ENCODE results near the gene ATP8A2. TPM values are rescaled to one million over a fixed set of nuclear protein-coding genes. Genes with fewer than 3 reads are reported as not detected.

The ATP8A2 gene
- total RNA-seq, 1 experiment from 2014 or later: 0.34 TPM

GRCh38 chr13:25692099-25692498 is 320.3 kb downstream of the ATP8A2 start:
- DNase-seq: peak; percentile 96 to 97
- H3K27me3 ChIP-seq: no peaks in the 10 kb centered on the region
- no peaks in the 10 kb centered on the region for H3K9me3 ChIP-seq (replicated peaks)
- no peaks in the 10 kb centered on the region for H3K36me3 ChIP-seq
- peak overlapping the region; percentile 83 for H3K27ac ChIP-seq
- peak overlapping the region; percentile 39 for H3K4me3 ChIP-seq
- H3K4me1 ChIP-seq: peaks cover 57% of the 10 kb centered on the region

- Histone ChIP-seq H3K4me3 (no peak overlapping the region), H3K4me1 (peaks cover 4% of the 10 kb centered on the region; the same call in 1 of the 2 replicates), H3K27ac (no peak overlapping the region), H3K36me3 (no peaks in the 10 kb centered on the region), H3K9me3 (replicated peaks) (no peaks in the 10 kb centered on the region), H3K27me3 (no peaks in the 10 kb centered on the region)
- no peak for DNase-seq
Measured at GRCh38 chr13:25699056-25699455, 327.3 kb downstream of the ATP8A2 start.

- Histone ChIP-seq H3K36me3 (no peaks in the 10 kb centered on the region), H3K27me3 (no peaks in the 10 kb centered on the region), H3K9me3 (replicated peaks) (no peaks in the 10 kb centered on the region), H3K4me1 (peaks cover 4% of the 10 kb centered on the region; the same call in 1 of the 2 replicates), H3K4me3 (no peak overlapping the region), H3K27ac (no peak overlapping the region)
- DNase-seq: no peak
Measured at GRCh38 chr13:25699600-25699999, 327.8 kb downstream of the ATP8A2 start.

GRCh38 chr13:25701304-25701703 is 329.5 kb downstream of the ATP8A2 start:
- DNase-seq: no peak
- no peaks in the 10 kb centered on the region for H3K36me3 ChIP-seq
- H3K4me1 ChIP-seq: peaks cover 4% of the 10 kb centered on the region; the same call in 1 of the 2 replicates
- H3K9me3 ChIP-seq (replicated peaks): no peaks in the 10 kb centered on the region
- H3K4me3 ChIP-seq: no peak overlapping the region
- H3K27ac ChIP-seq: no peak overlapping the region
- H3K27me3 ChIP-seq: no peaks in the 10 kb centered on the region

DNA sequence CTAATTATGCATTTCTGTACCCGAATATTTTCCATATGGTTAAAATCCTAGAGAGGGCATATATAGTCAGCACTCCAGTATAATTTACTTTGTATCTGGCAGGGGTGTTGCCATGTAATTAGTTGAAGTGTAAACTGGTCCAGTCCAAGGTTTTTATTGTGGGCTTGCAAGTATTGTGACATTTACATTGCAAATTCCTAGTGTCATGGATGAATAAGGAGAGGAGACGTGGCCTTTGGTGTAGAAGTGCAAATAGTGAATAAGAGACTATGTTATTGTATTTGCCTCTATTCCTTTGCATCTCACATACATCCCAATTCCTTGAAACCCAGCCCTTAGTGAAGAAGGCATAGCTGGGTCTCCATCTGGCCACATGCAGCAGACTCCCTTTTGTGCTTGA is 330.6 kb downstream of the ATP8A2 start:
- H3K27me3 ChIP-seq: no peaks in the 10 kb centered on the region
- H3K4me1 ChIP-seq: peaks cover under 1% of the 10 kb centered on the region; the same call in 1 of the 2 replicates
- H3K36me3 ChIP-seq: no peaks in the 10 kb centered on the region
- H3K27ac ChIP-seq: no peak overlapping the region
- no peak for DNase-seq
- no peak overlapping the region for H3K4me3 ChIP-seq
- no peaks in the 10 kb centered on the region for H3K9me3 ChIP-seq (replicated peaks)

GRCh38 chr13:25707726-25708125 is 336.0 kb downstream of the ATP8A2 start:
- peaks cover 5% of the 10 kb centered on the region for H3K4me1 ChIP-seq
- no peak overlapping the region for H3K27ac ChIP-seq
- H3K4me3 ChIP-seq: no peak overlapping the region
- DNase-seq: no peak
- H3K27me3 ChIP-seq: no peaks in the 10 kb centered on the region
- H3K9me3 ChIP-seq (replicated peaks): no peaks in the 10 kb centered on the region
- H3K36me3 ChIP-seq: no peaks in the 10 kb centered on the region

- peaks cover 5% of the 10 kb centered on the region for H3K4me1 ChIP-seq
- H3K27ac ChIP-seq: no peak overlapping the region
- no peak for DNase-seq
- no peaks in the 10 kb centered on the region for H3K27me3 ChIP-seq
- no peak overlapping the region for H3K4me3 ChIP-seq
- H3K9me3 ChIP-seq (replicated peaks): no peaks in the 10 kb centered on the region
- H3K36me3 ChIP-seq: no peaks in the 10 kb centered on the region
Measured at GRCh38 chr13:25708268-25708667, 336.5 kb downstream of the ATP8A2 start.

GRCh38 chr13:25709088-25709487 is 337.3 kb downstream of the ATP8A2 start:
- Histone ChIP-seq H3K27me3 (no peaks in the 10 kb centered on the region), H3K9me3 (replicated peaks) (no peaks in the 10 kb centered on the region), H3K4me1 (peaks cover 5% of the 10 kb centered on the region), H3K27ac (no peak overlapping the region), H3K36me3 (no peaks in the 10 kb centered on the region), H3K4me3 (no peak overlapping the region)
- DNase-seq: no peak

GRCh38 chr13:25715760-25716159 is 344.0 kb downstream of the ATP8A2 start:
- H3K27me3 ChIP-seq: no peaks in the 10 kb centered on the region
- H3K27ac ChIP-seq: no peak overlapping the region
- H3K4me1 ChIP-seq: no peaks in the 10 kb centered on the region; the same call in 1 of the 2 replicates
- H3K4me3 ChIP-seq: no peak overlapping the region
- H3K9me3 ChIP-seq (replicated peaks): no peaks in the 10 kb centered on the region
- H3K36me3 ChIP-seq: no peaks in the 10 kb centered on the region
- DNase-seq: no peak

GRCh38 chr13:25717666-25718197 is 346.0 kb downstream of the ATP8A2 start:
- H3K27ac ChIP-seq: no peak overlapping the region
- H3K36me3 ChIP-seq: no peaks in the 10 kb centered on the region
- no peaks in the 10 kb centered on the region for H3K4me1 ChIP-seq
- H3K4me3 ChIP-seq: no peak overlapping the region
- no peaks in the 10 kb centered on the region for H3K27me3 ChIP-seq
- DNase-seq: no peak
- H3K9me3 ChIP-seq (replicated peaks): no peaks in the 10 kb centered on the region

- no peaks in the 10 kb centered on the region for H3K4me1 ChIP-seq
- no peak overlapping the region for H3K4me3 ChIP-seq
- H3K27ac ChIP-seq: no peak overlapping the region
- no peaks in the 10 kb centered on the region for H3K36me3 ChIP-seq
- H3K27me3 ChIP-seq: no peaks in the 10 kb centered on the region
- no peak for DNase-seq
- H3K9me3 ChIP-seq (replicated peaks): no peaks in the 10 kb centered on the region; the same call in 1 of the 2 replicates
Measured at GRCh38 chr13:25719666-25720065, 347.9 kb downstream of the ATP8A2 start.

DNA sequence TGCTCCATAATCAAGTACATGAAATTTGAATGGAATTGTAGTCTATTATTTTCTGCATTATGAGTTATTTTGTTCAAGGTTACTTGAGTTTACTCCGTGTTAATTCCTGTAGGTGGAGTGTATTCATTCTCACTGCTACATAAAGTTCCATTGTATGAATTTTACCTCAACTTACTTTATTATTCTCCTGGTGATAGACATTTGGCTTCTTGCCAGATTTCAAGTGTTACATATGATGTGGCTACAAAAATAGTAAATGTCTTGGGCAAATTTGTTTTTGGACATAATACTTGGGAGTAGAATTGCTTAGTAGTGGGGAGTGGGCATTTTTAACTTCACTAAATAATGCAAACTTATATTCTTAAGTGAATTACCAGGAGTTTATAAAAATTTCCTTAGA is 351.1 kb downstream of the ATP8A2 start:
- Histone ChIP-seq H3K4me3 (no peak overlapping the region), H3K4me1 (no peaks in the 10 kb centered on the region), H3K27ac (no peak overlapping the region), H3K36me3 (no peaks in the 10 kb centered on the region), H3K27me3 (no peaks in the 10 kb centered on the region), H3K9me3 (replicated peaks) (no peaks in the 10 kb centered on the region; the same call in 1 of the 2 replicates)
- DNase-seq: no peak

DNA sequence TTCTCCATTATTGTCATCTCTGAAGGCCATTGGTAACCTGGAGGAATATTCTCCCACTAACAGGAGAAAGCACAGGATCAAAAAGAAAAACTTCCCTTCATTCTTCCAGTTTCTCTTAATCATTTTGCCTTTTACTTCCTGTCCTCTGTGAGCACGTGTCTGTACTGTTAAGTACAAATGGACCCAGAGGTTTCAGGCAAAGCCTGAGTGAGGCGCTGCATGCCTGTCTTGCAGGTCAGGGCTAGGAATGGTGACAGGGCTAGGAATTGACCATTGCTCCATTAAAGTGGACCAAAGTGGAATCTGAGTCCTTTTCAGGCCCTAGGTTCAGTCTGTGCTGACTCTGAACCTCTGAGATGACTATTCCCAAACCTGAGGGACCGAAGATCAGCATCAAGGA is 353.3 kb downstream of the ATP8A2 start:
- DNase-seq: no peak
- Histone ChIP-seq H3K27ac (no peak overlapping the region), H3K4me3 (no peak overlapping the region), H3K9me3 (replicated peaks) (no peaks in the 10 kb centered on the region; the same call in 1 of the 2 replicates), H3K4me1 (no peaks in the 10 kb centered on the region), H3K27me3 (no peaks in the 10 kb centered on the region), H3K36me3 (no peaks in the 10 kb centered on the region)

DNA sequence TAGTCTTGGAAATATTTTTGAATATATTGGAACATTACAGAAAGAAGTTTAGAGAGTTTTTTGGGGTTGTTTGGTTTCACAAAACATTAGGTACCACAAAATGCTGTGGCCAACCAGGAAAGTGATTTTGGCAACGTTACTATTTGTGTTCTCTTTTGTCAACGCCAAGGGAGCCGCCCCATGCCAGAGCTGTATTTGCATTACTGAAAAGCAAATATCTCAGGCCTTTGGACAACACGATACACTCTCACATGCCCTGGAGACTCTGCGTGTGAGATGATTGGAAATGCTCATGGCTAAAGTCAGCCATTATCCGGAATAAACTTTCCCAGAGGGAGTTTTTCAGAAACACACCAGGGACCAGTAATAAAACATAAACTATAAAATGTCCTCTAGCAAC is 355.5 kb downstream of the ATP8A2 start:
- peaks cover 18% of the 10 kb centered on the region for H3K4me1 ChIP-seq
- DNase-seq: no peak
- no peaks in the 10 kb centered on the region for H3K27me3 ChIP-seq
- H3K27ac ChIP-seq: no peak overlapping the region
- no peak overlapping the region for H3K4me3 ChIP-seq
- H3K36me3 ChIP-seq: no peaks in the 10 kb centered on the region
- H3K9me3 ChIP-seq (replicated peaks): no peaks in the 10 kb centered on the region; the same call in 1 of the 2 replicates

DNA sequence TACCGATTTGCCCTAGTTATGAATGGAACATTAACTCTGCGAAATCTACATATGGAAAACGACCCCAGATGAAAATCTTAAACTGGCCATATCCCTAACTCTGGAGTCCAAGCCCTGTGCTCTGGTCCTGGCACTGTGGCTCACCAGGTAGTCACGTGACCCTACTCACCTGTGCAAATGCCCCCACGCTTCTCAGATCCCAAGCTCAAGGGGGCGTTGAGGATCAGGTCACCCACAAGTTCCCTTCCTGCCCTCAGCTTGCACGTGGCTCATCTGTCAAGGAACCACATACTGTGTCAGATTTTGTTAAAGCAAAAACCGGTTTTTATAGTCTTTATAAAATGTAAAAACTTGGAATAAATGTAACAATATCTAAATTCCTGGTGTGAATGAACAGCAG is 356.0 kb downstream of the ATP8A2 start:
- no peak overlapping the region for H3K4me3 ChIP-seq
- no peak for DNase-seq

GRCh38 chr13:25729201-25729600 is 357.4 kb downstream of the ATP8A2 start:
- Histone ChIP-seq H3K27me3 (no peaks in the 10 kb centered on the region), H3K36me3 (no peaks in the 10 kb centered on the region), H3K27ac (no peak overlapping the region), H3K4me3 (no peak overlapping the region), H3K9me3 (replicated peaks) (no peaks in the 10 kb centered on the region; the same call in 1 of the 2 replicates), H3K4me1 (peaks cover 38% of the 10 kb centered on the region)
- DNase-seq: no peak

More for the DNA sequence above, 356.0 kb downstream of the ATP8A2 start:
- no peaks in the 10 kb centered on the region; the same call in 1 of the 2 replicates for H3K9me3 ChIP-seq (replicated peaks)
- no peaks in the 10 kb centered on the region for H3K27me3 ChIP-seq
- H3K4me1 ChIP-seq: peaks cover 24% of the 10 kb centered on the region
- H3K27ac ChIP-seq: no peak overlapping the region
- no peaks in the 10 kb centered on the region for H3K36me3 ChIP-seq

All from SJCRH30 (cell line).